Measurements from ENCODE around the gene JMJD1C.

Gene JMJD1C

DNA sequence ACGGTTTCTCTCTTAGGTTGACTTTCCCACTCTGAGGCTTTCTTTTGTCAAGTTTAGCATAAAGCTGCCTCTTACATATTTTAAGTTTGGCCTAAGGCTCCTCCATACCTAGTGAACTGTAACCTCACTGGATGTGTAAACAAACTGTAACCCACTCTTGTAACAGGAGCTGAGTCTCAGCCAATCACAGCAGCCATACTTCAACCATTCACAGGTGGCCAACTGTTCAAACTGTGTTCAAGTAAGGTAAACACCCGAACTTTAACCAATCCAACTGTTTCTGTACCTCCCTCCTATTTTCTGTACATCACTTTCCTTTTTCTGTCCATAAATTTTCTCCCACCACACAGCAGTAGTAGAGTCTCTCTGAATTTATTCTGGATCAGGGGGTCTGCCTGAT, 340.3 kb downstream of the JMJD1C start:
- DNase-seq (ENCODE audit: insufficient read length, low spot score) (no peak), FAIRE-seq (no peak)
- no peak for TF ChIP-seq POLR2A (IDR thresholded peaks at IDR 0.05; ENCODE audit: low read depth, low read length)

DNA sequence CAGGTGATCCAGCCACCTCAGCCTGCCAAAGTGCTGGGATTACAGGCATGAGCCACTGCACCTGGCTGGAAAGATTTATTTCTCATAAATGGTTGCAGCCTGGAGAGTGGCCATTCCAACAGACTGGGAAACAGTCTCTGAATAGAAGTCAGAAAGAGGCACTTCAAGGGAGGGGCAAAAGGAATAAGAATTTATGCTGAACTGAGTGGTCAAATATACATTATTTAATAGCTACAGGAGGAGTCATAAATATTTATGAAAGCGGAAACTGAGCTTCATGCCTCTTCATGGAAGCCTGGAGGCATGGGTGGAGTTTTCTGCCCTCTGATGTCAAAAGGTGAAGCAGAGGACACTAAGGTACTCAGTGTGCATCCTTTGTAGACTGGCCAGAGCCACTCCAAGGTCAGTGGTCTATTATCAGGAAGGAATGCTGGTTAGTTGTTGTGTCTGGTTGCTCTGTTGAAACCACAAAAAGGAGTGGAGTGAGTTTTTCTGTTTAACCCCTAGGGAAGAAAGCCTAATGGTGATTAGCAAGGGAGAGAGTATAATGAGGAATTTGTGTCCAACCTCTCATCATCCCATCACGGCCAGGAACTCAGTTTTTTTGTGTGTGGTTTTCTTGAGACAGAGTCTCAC, 341.9 kb downstream of the JMJD1C start:
- FAIRE-seq: no peak
- no peak for DNase-seq (ENCODE audit: insufficient read length, low spot score)
- no peak for TF ChIP-seq POLR2A (IDR thresholded peaks at IDR 0.05; ENCODE audit: low read depth, low read length)

DNA sequence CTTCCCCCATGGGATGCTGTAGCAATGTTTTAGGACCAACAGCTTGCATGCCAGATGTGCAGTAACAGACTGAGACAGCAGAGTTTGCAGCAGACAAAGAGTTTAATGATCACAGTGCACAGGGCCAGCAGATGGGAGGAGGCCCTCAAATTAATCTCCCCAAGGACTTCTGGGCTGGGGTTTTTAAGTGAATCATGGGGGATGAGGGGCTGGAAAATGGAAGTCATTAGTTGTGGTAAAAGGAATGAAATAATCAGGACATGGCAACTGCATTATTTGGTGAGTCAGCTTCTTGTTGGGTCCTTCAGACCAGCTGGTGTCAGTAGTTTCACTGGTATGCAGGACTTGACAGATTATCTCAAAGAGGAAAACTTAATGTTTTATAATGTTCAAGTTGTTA, 345.2 kb downstream of the JMJD1C start:
- TF ChIP-seq POLR2A (IDR thresholded peaks at IDR 0.05; ENCODE audit: low read depth, low read length): no peak
- FAIRE-seq (no peak), DNase-seq (ENCODE audit: insufficient read length, low spot score) (no peak)

DNA sequence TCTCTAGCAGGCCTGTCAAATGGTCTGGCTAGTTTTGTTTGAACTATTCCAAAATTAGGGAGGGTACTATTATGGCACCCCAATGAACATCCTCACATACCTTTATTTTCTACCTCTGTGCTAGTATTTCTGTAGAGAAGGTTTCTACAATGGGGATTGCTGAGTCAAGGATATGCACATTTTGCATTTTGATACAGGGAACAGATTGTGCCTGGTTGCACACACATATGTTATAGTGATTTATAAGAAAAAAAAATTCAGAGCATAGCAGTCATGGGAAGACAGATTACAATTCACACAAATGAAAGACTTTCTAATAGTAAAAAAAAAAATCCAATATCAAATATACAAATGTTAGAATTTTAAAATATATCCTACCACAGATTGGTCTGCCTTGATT, 346.7 kb downstream of the JMJD1C start:
- no peak for FAIRE-seq

More for the DNA sequence above, 346.7 kb downstream of the JMJD1C start:
- no peak for TF ChIP-seq POLR2A (IDR thresholded peaks at IDR 0.05; ENCODE audit: low read depth, low read length)
- DNase-seq (ENCODE audit: insufficient read length, low spot score): no peak
